GM23248 (cell line): ENCODE data around the gene WDSUB1. TPM values are rescaled to one million over a fixed set of nuclear protein-coding genes. Genes with fewer than 3 reads are reported as not detected.
A peak's percentile ranks its signal among the peaks of the same experiment; 100 is the strongest.

ENCODE experiments used
- DNase-seq: peaks from one replicate; pipeline ENCODE4 v3.0.0-alpha.2; 2015
- H2AFZ ChIP-seq: fragments of 200-600 bp; sonication (generic); 2 replicates; pipeline ENCODE4 v1.6.1; 2016; ENCODE audit warnings: antibody characterized with exemption
- H3F3A ChIP-seq: fragments of 200-600 bp; sonication (generic); 2 replicates; pipeline ENCODE4 v1.6.1; 2016; ENCODE audit warnings: mild to moderate bottlenecking, antibody characterized with exemption, mixed run types; ENCODE audit not compliant: insufficient read depth
- H3K27ac ChIP-seq: fragments of 200-600 bp; sonication (generic); 2 replicates; pipeline ENCODE4 v1.5.1; 2016; ENCODE audit warnings: mild to moderate bottlenecking
- H3K27me3 ChIP-seq: fragments of 200-600 bp; sonication (generic); replicated peaks from 2 replicates; pipeline ENCODE4 v1.6.1; 2016; ENCODE audit warnings: mild to moderate bottlenecking; ENCODE audit not compliant: insufficient read depth
- H3K36me3 ChIP-seq: fragments of 200-600 bp; sonication (generic); 2 replicates; pipeline ENCODE4 v1.6.1; 2016; ENCODE audit warnings: low read depth, mild to moderate bottlenecking
- H3K4me1 ChIP-seq: fragments of 200-600 bp; sonication (generic); 2 replicates; pipeline ENCODE4 v1.6.1; 2016; ENCODE audit warnings: mild to moderate bottlenecking; ENCODE audit not compliant: insufficient read depth
- H3K4me2 ChIP-seq: fragments of 200-600 bp; sonication (generic); one replicate; pipeline ENCODE4 v1.6.1; 2016; ENCODE audit warnings: mild to moderate bottlenecking; ENCODE audit not compliant: unreplicated experiment
- H3K4me3 ChIP-seq: fragments of 200-600 bp; sonication (generic); 2 replicates; pipeline ENCODE4 v1.5.1; 2016; ENCODE audit warnings: mild to moderate bottlenecking
- H3K79me2 ChIP-seq: fragments of 200-600 bp; sonication (generic); 2 replicates; pipeline ENCODE4 v1.6.1; 2016; ENCODE audit warnings: mild to moderate bottlenecking; ENCODE audit not compliant: insufficient read depth
- H3K9ac ChIP-seq: fragments of 200-600 bp; sonication (generic); 2 replicates; pipeline ENCODE4 v1.6.1; 2016; ENCODE audit warnings: mild to moderate bottlenecking
- H3K9me2 ChIP-seq: fragments of 200-600 bp; sonication (generic); 2 replicates; pipeline ENCODE4 v1.6.1; 2016; ENCODE audit warnings: mixed run types, mild to moderate bottlenecking, moderate library complexity; ENCODE audit not compliant: insufficient read depth
- H3K9me3 ChIP-seq: fragments of 200-600 bp; sonication (generic); one replicate; pipeline ENCODE4 v1.6.1; 2017; ENCODE audit warnings: low read depth
- H4K20me1 ChIP-seq: fragments of 200-600 bp; sonication (generic); 2 replicates; pipeline ENCODE4 v1.6.0; 2016; ENCODE audit not compliant: insufficient read depth
- EZH2 ChIP-seq: fragments of 200-600 bp; sonication (generic); IDR thresholded peaks from 2 replicates; pipeline ENCODE4 v1.6.1; 2018; ENCODE audit warnings: antibody characterized with exemption, mild to moderate bottlenecking; ENCODE audit not compliant: insufficient read depth, poor library complexity, severe bottlenecking
- EZH2phosphoT487 ChIP-seq: fragments of 200-600 bp; sonication (generic); IDR thresholded peaks from 2 replicates; pipeline ENCODE4 v1.6.1; 2018; ENCODE audit warnings: antibody characterized with exemption, moderate library complexity, mild to moderate bottlenecking, low read depth; ENCODE audit not compliant: insufficient read depth
- WGBS, 2 experiments: methylation state at CpG; one replicate each; pipeline ENCODE4 v1.1.6; 2015 to 2017; ENCODE audit warnings: low lambda C conversion rate in 2 of 2, low coverage in 1 of 2; ENCODE audit errors: missing lambda C conversion rate in 2 of 2; 5-methylcytosine and 5-hydroxymethylcytosine counted together
- in situ Hi-C: fragments of 300-500 bp; cut with MboI; formaldehyde crosslinking; loops from 2 replicates; pipeline ENCODE4 v1.15.0; 2020
- polyA plus RNA-seq: library from polyadenylated mRNA; unstranded; fragments of >200 nt; fragmentation: Nextera tagmentation; extraction: Ambion mirVana; gene quantifications from 2 replicates; pipeline ENCODE4 v1.2.1, GENCODE V29; 2016
- total RNA-seq: library from RNA; depleted of rRNA; stranded (reverse); fragments of >200 nt; shearing (Covaris generic); gene quantifications from 2 replicates; pipeline ENCODE4 v1.2.3, GENCODE V29; 2014

WDSUB1 gene
- total and polyA plus RNA-seq, 2 experiments from 2014 or later = 6.7 to 8.4 TPM

DNA sequence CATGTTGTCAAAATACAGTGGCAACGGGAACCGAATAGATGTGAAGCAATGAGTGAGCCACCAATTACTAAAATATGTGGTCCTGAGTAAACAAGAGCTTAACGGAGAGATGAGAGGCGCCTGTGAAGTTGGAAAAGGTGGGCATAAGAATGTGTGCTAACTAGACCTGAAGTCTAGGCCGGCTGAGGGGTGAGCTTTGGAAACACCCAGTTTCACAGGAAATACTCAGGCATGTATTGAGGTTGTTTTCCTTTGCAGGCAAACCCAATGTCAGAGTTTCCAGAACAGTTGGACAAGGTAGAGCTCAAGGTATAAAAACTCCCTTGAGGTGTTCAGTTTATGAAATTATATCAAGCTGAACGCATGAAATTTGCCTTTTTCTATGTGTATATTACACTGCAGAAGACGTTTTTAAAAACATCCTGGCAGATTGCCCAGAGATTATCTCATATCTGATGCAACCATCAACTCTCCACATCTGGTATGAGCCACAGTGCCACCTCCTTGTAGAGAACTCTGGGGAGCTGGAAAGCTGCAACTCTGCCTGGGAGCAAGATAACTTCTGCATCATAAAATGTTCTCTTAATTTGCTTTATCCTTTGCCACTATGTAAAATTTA, 3.9 kb upstream of the WDSUB1 start:
- Histone ChIP-seq H3K27me3 (no peaks in the 10 kb centered on the region), H3K9me3 (no peaks in the 10 kb centered on the region), H4K20me1 (no peaks in the 10 kb centered on the region), H3K9me2 (no peaks in the 10 kb centered on the region), H3K27ac (peak overlapping the region; percentile 69), H3K36me3 (no peaks in the 10 kb centered on the region), H3K79me2 (no peaks in the 10 kb centered on the region), H2AFZ (peak overlapping the region; percentile 73), H3K4me2 (peak overlapping the region; percentile 83), H3K4me1 (peaks cover 20% of the 10 kb centered on the region), H3K9ac (peak overlapping the region; percentile 56), H3K4me3 (peak overlapping the region; percentile 27; the same call in 1 of the 2 replicates), H3F3A (peaks cover 3% of the 10 kb centered on the region; the same call in 1 of the 2 replicates)
- in situ Hi-C loops = no loop called here
- DNase-seq = peak; percentile 93
- no peak for TF ChIP-seq EZH2phosphoT487
- TF ChIP-seq EZH2 = no peak
- 36 to 45% methylated on average over 7 of the region's 7 CpGs for WGBS, 2 experiments

DNA sequence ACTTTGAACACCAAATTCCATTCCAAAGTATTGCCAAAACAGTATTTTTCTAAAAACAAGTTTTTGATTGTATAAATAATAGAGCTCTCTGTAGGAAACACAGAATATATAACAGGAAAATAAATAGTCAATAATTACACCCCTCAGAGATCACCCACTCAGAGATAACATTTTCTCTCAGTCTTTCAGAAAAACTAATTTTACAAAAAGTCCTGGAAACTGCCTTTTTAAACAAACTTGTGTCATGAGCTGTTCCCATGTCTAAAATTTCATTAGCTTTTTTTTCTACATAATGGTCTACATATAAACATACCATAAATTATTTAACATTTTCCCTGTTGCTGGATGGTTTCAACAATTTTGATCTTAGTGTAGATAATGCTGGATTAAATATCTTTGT, 1.2 kb upstream of the WDSUB1 start:
- TF ChIP-seq EZH2phosphoT487 (no peak), EZH2 (no peak)
- Histone ChIP-seq H3K27me3 (no peaks in the 10 kb centered on the region), H3K4me1 (peaks cover 20% of the 10 kb centered on the region), H2AFZ (peak overlapping the region; percentile 92), H3F3A (peaks cover 3% of the 10 kb centered on the region; the same call in 1 of the 2 replicates), H3K36me3 (no peaks in the 10 kb centered on the region), H3K4me2 (no peak overlapping the region), H3K4me3 (no peak overlapping the region), H4K20me1 (no peaks in the 10 kb centered on the region), H3K79me2 (no peaks in the 10 kb centered on the region), H3K9me2 (no peaks in the 10 kb centered on the region), H3K9me3 (no peaks in the 10 kb centered on the region), H3K27ac (no peak overlapping the region; the same call in 1 of the 2 replicates), H3K9ac (no peak overlapping the region)
- no peak for DNase-seq
- in situ Hi-C loops = no loop called here

DNA sequence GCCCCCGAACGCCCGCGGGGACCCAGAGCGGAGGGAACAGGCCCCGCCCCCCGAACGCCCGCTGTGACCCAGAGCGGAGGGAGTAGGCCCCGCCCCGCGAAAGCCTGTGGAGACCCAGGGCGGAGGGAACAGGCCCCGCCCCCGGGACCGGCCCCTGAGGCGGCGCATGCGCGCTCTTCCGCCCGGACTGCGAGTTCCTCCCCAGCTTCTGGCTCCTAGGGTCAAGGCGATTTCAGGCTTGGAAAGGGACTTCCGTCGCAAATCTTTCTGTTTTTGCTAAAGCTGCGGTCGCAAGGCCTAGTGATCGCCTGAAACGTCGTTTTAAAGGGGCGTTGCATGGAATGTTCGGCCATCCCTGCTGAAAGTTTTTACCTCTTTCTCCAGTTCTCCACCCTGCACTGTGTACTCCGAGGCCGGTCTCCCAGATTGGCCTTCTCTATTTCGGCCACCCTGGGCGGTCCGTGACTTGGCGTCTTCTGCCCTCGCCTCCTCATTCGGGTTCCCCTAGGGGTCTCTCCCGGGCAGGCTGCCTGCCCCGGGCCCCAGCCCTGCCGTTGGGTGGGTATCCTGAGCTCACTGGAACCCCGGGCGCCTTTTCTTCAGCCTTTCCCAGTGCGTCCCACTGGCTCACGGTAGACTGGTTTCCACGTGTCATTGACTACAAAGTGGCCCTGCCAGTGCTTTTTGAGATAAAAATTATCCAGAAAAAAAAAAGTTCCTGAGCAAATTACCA, 372 bp upstream of the WDSUB1 start:
- peak; percentile 99 for DNase-seq
- WGBS, 2 experiments = 1 to 2% methylated on average over 38 to 44 of the region's 50 CpGs
- in situ Hi-C loops = no loop called here

DNA sequence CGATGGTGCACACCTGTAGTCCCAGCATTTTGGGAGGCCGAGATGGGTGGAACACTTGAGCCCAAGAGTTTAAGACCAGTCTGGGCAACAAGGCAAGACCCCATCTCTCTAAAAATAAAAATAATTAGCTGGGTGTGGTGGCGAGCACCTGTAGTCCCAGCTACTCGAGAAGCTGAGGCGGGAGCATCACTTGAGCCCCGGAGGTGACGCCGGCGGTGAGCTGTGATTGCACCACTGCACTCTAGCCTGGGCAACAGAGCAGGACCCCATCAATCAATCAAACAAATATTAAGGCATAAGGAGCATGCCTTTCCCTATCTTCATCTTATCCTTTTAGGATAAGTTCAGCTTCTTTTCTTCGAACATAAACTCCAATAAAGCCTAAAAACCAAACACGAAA, 1.1 kb downstream of the WDSUB1 start:
- no peak overlapping the region for H3K27ac ChIP-seq
- peak overlapping the region; percentile 77 for H3K4me3 ChIP-seq
- 82 to 84% methylated on average over 9 to 11 of the region's 11 CpGs for WGBS, 2 experiments
- in situ Hi-C loops = no loop called here
- H3K27me3 ChIP-seq = no peaks in the 10 kb centered on the region
- no peaks in the 10 kb centered on the region for H4K20me1 ChIP-seq
- no peaks in the 10 kb centered on the region for H3K9me3 ChIP-seq
- H3K9ac ChIP-seq = peak overlapping the region; percentile 82
- H3K4me1 ChIP-seq = peaks cover 10% of the 10 kb centered on the region
- peak overlapping the region; percentile 92 for H2AFZ ChIP-seq
- H3K9me2 ChIP-seq = no peaks in the 10 kb centered on the region
- H3K36me3 ChIP-seq = no peaks in the 10 kb centered on the region
- DNase-seq = no peak
- TF ChIP-seq EZH2phosphoT487 = no peak
- no peak for TF ChIP-seq EZH2
- H3F3A ChIP-seq = no peaks in the 10 kb centered on the region
- H3K79me2 ChIP-seq = no peaks in the 10 kb centered on the region
- peak overlapping the region; percentile 88 for H3K4me2 ChIP-seq

More for the DNA sequence above, 372 bp upstream of the WDSUB1 start:
- H3K9me2 ChIP-seq = no peaks in the 10 kb centered on the region
- peaks cover 3% of the 10 kb centered on the region; the same call in 1 of the 2 replicates for H3F3A ChIP-seq
- peak overlapping the region; percentile 82 for H3K9ac ChIP-seq
- no peaks in the 10 kb centered on the region for H3K9me3 ChIP-seq
- H3K4me2 ChIP-seq = peak overlapping the region; percentile 88
- peak overlapping the region; percentile 92 for H2AFZ ChIP-seq
- TF ChIP-seq EZH2 (no peak), EZH2phosphoT487 (no peak)
- H3K27ac ChIP-seq = peak overlapping the region; percentile 62
- no peaks in the 10 kb centered on the region for H4K20me1 ChIP-seq
- H3K79me2 ChIP-seq = no peaks in the 10 kb centered on the region
- H3K36me3 ChIP-seq = no peaks in the 10 kb centered on the region
- H3K27me3 ChIP-seq = no peaks in the 10 kb centered on the region
- H3K4me3 ChIP-seq = peak overlapping the region; percentile 77
- H3K4me1 ChIP-seq = peaks cover 20% of the 10 kb centered on the region
